Liver (tissue), 9 donors: ENCODE measurements around the gene CACNA1I. TPM values are rescaled to one million over a fixed set of nuclear protein-coding genes. Genes with fewer than 3 reads are reported as not detected.

Experiments
- DNase-seq: peaks from one replicate; pipeline ENCODE4 v3.0.0-alpha.2; 2017; ENCODE audit warnings: low spot score
- H3K27ac ChIP-seq, 2 donors: one replicate each; pipeline ENCODE4 v1.7.0; 2013; ENCODE audit warnings: inconsistent platforms in 2 of 2, low read length in 2 of 2, control low read depth in 1 of 2, low read depth in 1 of 2, mild to moderate bottlenecking in 1 of 2
- H3K27me3 ChIP-seq, 4 donors: one replicate each; pipeline versions ENCODE4 v1.6.1 to v1.7.0; 2013; ENCODE audit warnings: low read length in 3 of 4, inconsistent platforms in 1 of 4, mild to moderate bottlenecking in 1 of 4, moderate library complexity in 1 of 4; ENCODE audit not compliant: control insufficient read depth in 4 of 4, insufficient read depth in 4 of 4
- H3K36me3 ChIP-seq, 4 donors: one replicate each; pipeline versions ENCODE4 v1.6.1 to v1.7.0; 2013; ENCODE audit warnings: low read length in 3 of 4, mild to moderate bottlenecking in 3 of 4, low read depth in 1 of 4, moderate library complexity in 1 of 4; ENCODE audit not compliant: control insufficient read depth in 4 of 4, insufficient read depth in 3 of 4
- H3K4me1 ChIP-seq, 4 donors: one replicate each; pipeline versions ENCODE4 v1.6.1 to v1.7.0; 2013; ENCODE audit warnings: low read length in 3 of 4, mild to moderate bottlenecking in 3 of 4, moderate library complexity in 1 of 4; ENCODE audit not compliant: control insufficient read depth in 4 of 4, insufficient read depth in 4 of 4
- H3K4me3 ChIP-seq, 3 donors: one replicate each; pipeline versions ENCODE4 v1.6.1 to v1.7.0; 2013; ENCODE audit warnings: low read length in 3 of 3, control low read depth in 1 of 3, low read depth in 1 of 3, mild to moderate bottlenecking in 1 of 3
- H3K9ac ChIP-seq, 2 donors: one replicate each; pipeline ENCODE4 v1.7.0; 2013; ENCODE audit warnings: low read length in 2 of 2, mild to moderate bottlenecking in 2 of 2, moderate library complexity in 2 of 2, control low read depth in 1 of 2, low read depth in 1 of 2
- H3K9me3 ChIP-seq, 4 donors: one replicate each; pipeline versions ENCODE4 v1.6.1 to v1.7.0; 2013; ENCODE audit warnings: low read length in 3 of 4; ENCODE audit not compliant: control insufficient read depth in 4 of 4
- ATF3 ChIP-seq: IDR thresholded peaks from 2 replicates; pipeline ENCODE4 v1.6.1; 2016; ENCODE audit warnings: antibody characterized with exemption
- EGR1 ChIP-seq, 2 donors: IDR thresholded peaks; 2 replicates each; pipeline ENCODE4 v1.6.1; 2016 to 2018; ENCODE audit warnings: antibody characterized with exemption in 2 of 2, low read depth in 2 of 2
- FOXA1 ChIP-seq: IDR thresholded peaks from 2 replicates; pipeline ENCODE4 v1.6.1; 2016; ENCODE audit warnings: antibody characterized with exemption
- FOXA2 ChIP-seq: IDR thresholded peaks from 2 replicates; pipeline ENCODE4 v1.6.1; 2016; ENCODE audit warnings: antibody characterized with exemption
- GABPA ChIP-seq, 2 donors: IDR thresholded peaks in 1 of 2; conservative IDR thresholded peaks in 1 of 2; 2 replicates each; pipeline ENCODE4 v1.6.1; 2016; ENCODE audit warnings: antibody characterized with exemption in 2 of 2, mild to moderate bottlenecking in 1 of 2, moderate library complexity in 1 of 2
- HNF4A ChIP-seq, 2 donors: conservative IDR thresholded peaks; 2 replicates each; pipeline ENCODE4 v1.6.1; 2016; ENCODE audit warnings: antibody characterized with exemption in 2 of 2, mild to moderate bottlenecking in 2 of 2
- MAX ChIP-seq: IDR thresholded peaks from 2 replicates; pipeline ENCODE4 v1.6.1; 2016; ENCODE audit warnings: antibody characterized with exemption
- NR2F2 ChIP-seq: IDR thresholded peaks from 2 replicates; pipeline ENCODE4 v1.6.1; 2016; ENCODE audit warnings: antibody characterized with exemption
- RAD21 ChIP-seq, 2 donors: IDR thresholded peaks; 2 replicates each; pipeline ENCODE4 v1.6.1; 2016; ENCODE audit warnings: antibody characterized with exemption in 2 of 2, mild to moderate bottlenecking in 2 of 2
- REST ChIP-seq: IDR thresholded peaks from 2 replicates; pipeline ENCODE4 v1.6.1; 2016; ENCODE audit warnings: antibody characterized with exemption, mild to moderate bottlenecking
- SP1 ChIP-seq: IDR thresholded peaks from 2 replicates; pipeline ENCODE4 v1.6.1; 2018; ENCODE audit warnings: antibody characterized with exemption, mild to moderate bottlenecking
- TAF1 ChIP-seq: conservative IDR thresholded peaks from 2 replicates; pipeline ENCODE4 v1.6.1; 2016; ENCODE audit warnings: antibody characterized with exemption, mild to moderate bottlenecking
- YY1 ChIP-seq: IDR thresholded peaks from 2 replicates; pipeline ENCODE4 v1.6.1; 2016; ENCODE audit warnings: antibody characterized with exemption, mild to moderate bottlenecking
- ZBTB33 ChIP-seq: IDR thresholded peaks from 2 replicates; pipeline ENCODE4 v1.6.1; 2016; ENCODE audit warnings: antibody characterized with exemption
- WGBS: extraction: QIAGEN DNeasy Blood & Tissue Kit; methylation state at CpG from one replicate; pipeline ENCODE4 v1.1.7; 2013; 5-methylcytosine and 5-hydroxymethylcytosine counted together
- polyA plus RNA-seq, 2 donors: library from polyadenylated mRNA; stranded (reverse) in 1 of 2; unstranded in 1 of 2; fragments of 200-250 nt in 1 of 2; fragments of >200 nt in 1 of 2; fragmentation: Nextera tagmentation in 1 of 2; extraction: Ambion mirVana in 1 of 2; gene quantifications; one replicate each; pipeline versions ENCODE4 v1.2.1 to v1.2.3, GENCODE V29; 2013 to 2015
- total RNA-seq, 2 donors: library from RNA; depleted of rRNA; stranded (reverse); fragments of >200 nt; gene quantifications; one replicate each; pipeline ENCODE4 v1.2.3, GENCODE V29; 2014
- TF ChIP-seq, protein P1 (sequence below): fragments of 150-350 bp; IDR thresholded peaks from 2 replicates; pipeline ENCODE4 v1.5.1; 2017; ENCODE audit warnings: improper control_type of control experiment, low read depth, low read length; ENCODE audit not compliant: missing input control
- donor health status: healthy.
- donor health status: healthy.
- donor health status: healthy.
- donor health status: healthy.
- donor health status: healthy.

CACNA1I gene
- total and polyA plus RNA-seq, 4 donors: under 0.01 to 0.14 (median 0.01) TPM; not detected in 1

- no peak for TF ChIP-seq YY1
Measured at GRCh38 chr22:39721206-39722031, 150.9 kb downstream of the CACNA1I start (continued).

GRCh38 chr22:39722032-39722325 is 151.4 kb downstream of the CACNA1I start:
- H3K9ac ChIP-seq: no peak overlapping the region
- no peaks in the 10 kb centered on the region for H3K4me1 ChIP-seq
- H3K9me3 ChIP-seq: no peaks in the 10 kb centered on the region
- H3K36me3 ChIP-seq: no peaks in the 10 kb centered on the region
- TF ChIP-seq MAX (no peak), FOXA1 (no peak), GABPA (IDR thresholded peaks at IDR 0.05 in 1 of 2, conservative IDR thresholded peaks at IDR 0.05 in 1 of 2) (no peak), HNF4A (conservative IDR thresholded peaks at IDR 0.05) (no peak), REST (no peak), SP1 (no peak), YY1 (no peak), ZBTB33 (no peak), ATF3 (no peak), TAF1 (no peak), FOXA2 (no peak), EGR1 (IDR thresholded peaks at IDR 0.05; ENCODE audit: low read depth in 2 of 2) (no peak), RAD21 (IDR thresholded peaks at IDR 0.05) (no peak), NR2F2 (no peak)
- TF ChIP-seq, protein P1, sequence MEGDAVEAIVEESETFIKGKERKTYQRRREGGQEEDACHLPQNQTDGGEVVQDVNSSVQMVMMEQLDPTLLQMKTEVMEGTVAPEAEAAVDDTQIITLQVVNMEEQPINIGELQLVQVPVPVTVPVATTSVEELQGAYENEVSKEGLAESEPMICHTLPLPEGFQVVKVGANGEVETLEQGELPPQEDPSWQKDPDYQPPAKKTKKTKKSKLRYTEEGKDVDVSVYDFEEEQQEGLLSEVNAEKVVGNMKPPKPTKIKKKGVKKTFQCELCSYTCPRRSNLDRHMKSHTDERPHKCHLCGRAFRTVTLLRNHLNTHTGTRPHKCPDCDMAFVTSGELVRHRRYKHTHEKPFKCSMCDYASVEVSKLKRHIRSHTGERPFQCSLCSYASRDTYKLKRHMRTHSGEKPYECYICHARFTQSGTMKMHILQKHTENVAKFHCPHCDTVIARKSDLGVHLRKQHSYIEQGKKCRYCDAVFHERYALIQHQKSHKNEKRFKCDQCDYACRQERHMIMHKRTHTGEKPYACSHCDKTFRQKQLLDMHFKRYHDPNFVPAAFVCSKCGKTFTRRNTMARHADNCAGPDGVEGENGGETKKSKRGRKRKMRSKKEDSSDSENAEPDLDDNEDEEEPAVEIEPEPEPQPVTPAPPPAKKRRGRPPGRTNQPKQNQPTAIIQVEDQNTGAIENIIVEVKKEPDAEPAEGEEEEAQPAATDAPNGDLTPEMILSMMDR: no peak
- WGBS: 83% methylated on average over 6 of the region's 6 CpGs
- H3K4me3 ChIP-seq: no peak overlapping the region
- H3K27ac ChIP-seq: no peak overlapping the region
- H3K27me3 ChIP-seq: peaks cover 0 to 5% (median 1%) of the 10 kb centered on the region in 4 donors
- no peak for DNase-seq
